SK-N-SH (cell line): ENCODE data around the gene TXLNA. TPM values are rescaled to one million over a fixed set of nuclear protein-coding genes. Genes with fewer than 3 reads are reported as not detected.

Experiments used
- CTCF ChIA-PET: fragments of 300-600, 350-600 bp; formaldehyde crosslinking; extraction: SDS; loops from one replicate; lab custom pipeline; 2021; lab: Yijun Ruan, JAX
- POLR2A ChIA-PET: fragments of 350-600 bp; sonication (Branson Sonifier 250); formaldehyde crosslinking; extraction: SDS; loops from one replicate; lab custom pipeline; 2020; ENCODE audit warnings: antibody characterized with exemption, inconsistent platforms; lab: Yijun Ruan, JAX
- DNase-seq: peaks from one replicate; pipeline ENCODE4 v3.0.0; 2012
- H2AFZ ChIP-seq: fragments of 200-600 bp; sonication (generic); 2 replicates; pipeline ENCODE4 v1.8.1; 2016; ENCODE audit warnings: antibody characterized with exemption, mild to moderate bottlenecking, low read depth
- H3F3A ChIP-seq: fragments of 200-600 bp; sonication (generic); replicated peaks from 2 replicates; pipeline ENCODE3; 2016; ENCODE audit warnings: antibody characterized with exemption, mild to moderate bottlenecking; ENCODE audit not compliant: insufficient read depth
- H3K27ac ChIP-seq, 2 experiments: fragments of 200-500 bp in 1 of 2; fragments of 200-600 bp in 1 of 2; sonication (Bioruptor generic) in 1 of 2; sonication (generic), shearing (Covaris generic) in 1 of 2; 2 replicates each; pipeline versions ENCODE4 v1.5.1 to v1.6.1; 2014 to 2016; ENCODE audit warnings: low read depth in 2 of 2, inconsistent platforms in 1 of 2, low read length in 1 of 2, mild to moderate bottlenecking in 1 of 2, mixed read lengths in 1 of 2
- H3K27me3 ChIP-seq: fragments of 200-600 bp; sonication (generic), shearing (Covaris generic); 2 replicates; pipeline ENCODE4 v1.6.1; 2016; ENCODE audit warnings: mixed run types; ENCODE audit not compliant: insufficient read depth
- H3K36me3 ChIP-seq, 2 experiments: fragments of 200-500 bp in 1 of 2; fragments of 200-600 bp in 1 of 2; sonication (Bioruptor generic) in 1 of 2; sonication (generic) in 1 of 2; replicated peaks in 1 of 2; 2 replicates each; pipeline versions ENCODE3 to v1.5.1; 2014 to 2016; ENCODE audit warnings: low read length in 1 of 2, mild to moderate bottlenecking in 1 of 2; ENCODE audit not compliant: insufficient read depth in 2 of 2, control insufficient read depth in 1 of 2
- H3K4me1 ChIP-seq, 2 experiments: fragments of 200-500 bp in 1 of 2; fragments of 200-600 bp in 1 of 2; sonication (Bioruptor generic) in 1 of 2; sonication (generic), shearing (Covaris generic) in 1 of 2; 2 replicates each; pipeline versions ENCODE4 v1.5.1 to v1.6.1; 2014 to 2016; ENCODE audit warnings: low read depth in 1 of 2, low read length in 1 of 2, mixed run types in 1 of 2; ENCODE audit not compliant: insufficient read depth in 2 of 2, control insufficient read depth in 1 of 2
- H3K4me2 ChIP-seq: fragments of 200-600 bp; sonication (generic), shearing (Covaris generic); 2 replicates; pipeline ENCODE4 v1.6.1; 2017; ENCODE audit warnings: mixed run types
- H3K4me3 ChIP-seq, 2 experiments: fragments of 200-500 bp in 1 of 2; fragments of 200-600 bp in 1 of 2; sonication (Bioruptor generic) in 1 of 2; sonication (generic), shearing (Covaris generic) in 1 of 2; 2 replicates each; pipeline versions ENCODE4 v1.5.1 to v1.8.1; 2014 to 2016; ENCODE audit warnings: low read depth in 2 of 2, inconsistent platforms in 1 of 2, low read length in 1 of 2, mild to moderate bottlenecking in 1 of 2, mixed read lengths in 1 of 2, moderate library complexity in 1 of 2
- H3K79me2 ChIP-seq: fragments of 200-600 bp; sonication (generic); 2 replicates; pipeline ENCODE4 v1.8.1; 2017; ENCODE audit warnings: mild to moderate bottlenecking; ENCODE audit not compliant: insufficient read depth
- H3K9ac ChIP-seq: fragments of 200-600 bp; sonication (generic); 2 replicates; pipeline ENCODE4 v1.6.1; 2017; ENCODE audit warnings: mixed run types
- H3K9me2 ChIP-seq: fragments of 200-600 bp; sonication (generic); 2 replicates; pipeline ENCODE4 v1.6.1; 2017; ENCODE audit warnings: mixed run types
- H3K9me3 ChIP-seq: fragments of 200-600 bp; sonication (generic); 2 replicates; pipeline ENCODE4 v1.6.1; 2017; ENCODE audit warnings: mixed run types, mild to moderate bottlenecking, moderate library complexity
- H4K20me1 ChIP-seq: fragments of 200-600 bp; sonication (generic); 2 replicates; pipeline ENCODE4 v1.6.1; 2017; ENCODE audit warnings: mild to moderate bottlenecking, mixed run types; ENCODE audit not compliant: insufficient read depth
- CTCF ChIP-seq: fragments of 200-600 bp; sonication (generic); IDR thresholded peaks from 2 replicates; pipeline ENCODE4 v1.6.1; 2017; ENCODE audit warnings: antibody characterized with exemption, mild to moderate bottlenecking, moderate library complexity
- ELF1 ChIP-seq: IDR thresholded peaks from 2 replicates; pipeline ENCODE4 v1.4.0; 2012
- EZH2phosphoT487 ChIP-seq: fragments of 200-600 bp; sonication (generic); IDR thresholded peaks from 2 replicates; pipeline ENCODE4 v1.6.1; 2017; ENCODE audit warnings: low read depth, mixed run types, mild to moderate bottlenecking, antibody characterized with exemption, moderate library complexity, borderline replicate concordance
- GABPA ChIP-seq: IDR thresholded peaks from 2 replicates; pipeline ENCODE4 v1.4.0; 2012; ENCODE audit warnings: low read depth, mild to moderate bottlenecking
- GATA2 ChIP-seq: sonication (generic); formaldehyde crosslinking; IDR thresholded peaks from 2 replicates; pipeline ENCODE4 v1.5.0; 2020; ENCODE audit warnings: mild to moderate bottlenecking, missing genetic modification reagents
- MXI1 ChIP-seq: IDR thresholded peaks from 2 replicates; pipeline ENCODE4 v1.6.1; 2012; ENCODE audit warnings: mild to moderate bottlenecking, low read depth, low read length, improper control_type of control experiment
- REST ChIP-seq: IDR thresholded peaks from 2 replicates; pipeline ENCODE4 v1.6.1; 2012; ENCODE audit warnings: mild to moderate bottlenecking, low read depth, low read length, moderate library complexity
- RFX5 ChIP-seq: IDR thresholded peaks from 2 replicates; pipeline ENCODE4 v1.6.1; 2012; ENCODE audit warnings: mild to moderate bottlenecking, improper control_type of control experiment, low read length
- SIN3A ChIP-seq: IDR thresholded peaks from 2 replicates; pipeline ENCODE4 v1.6.1; 2012; ENCODE audit warnings: low read depth, mild to moderate bottlenecking, low read length, moderate library complexity, borderline replicate concordance
- SMC3 ChIP-seq: IDR thresholded peaks from 2 replicates; pipeline ENCODE4 v1.6.1; 2012; ENCODE audit warnings: low read depth, low read length, improper control_type of control experiment
- TAF1 ChIP-seq: IDR thresholded peaks from 2 replicates; pipeline ENCODE4 v1.6.1; 2012; ENCODE audit warnings: low read depth, mild to moderate bottlenecking, low read length, moderate library complexity, borderline replicate concordance
- TEAD4 ChIP-seq: IDR thresholded peaks from 2 replicates; pipeline ENCODE4 v1.4.0; 2012; ENCODE audit warnings: mild to moderate bottlenecking, borderline replicate concordance; ENCODE audit not compliant: insufficient read depth
- ZBTB33 ChIP-seq: IDR thresholded peaks from 2 replicates; pipeline ENCODE4 v1.4.0; 2012; ENCODE audit warnings: low read depth, borderline replicate concordance
- WGBS: methylation state at CpG from one replicate; pipeline ENCODE4 v1.1.6; 2017; ENCODE audit warnings: low lambda C conversion rate; 5-methylcytosine and 5-hydroxymethylcytosine counted together
- polyA plus RNA-seq, 3 experiments: library from polyadenylated mRNA; depleted of rRNA; stranded (reverse); fragments of >200 nt; gene quantifications; 2 replicates each; pipeline ENCODE4 v1.2.3, GENCODE V29; 2012

Gene TXLNA
- polyA plus RNA-seq, 1 of the 3 experiments (the other 2 are of a cell fraction), result 26.4 TPM

- no peaks in the 10 kb centered on the region for H3K9me2 ChIP-seq
- H3K4me3 ChIP-seq, result no peak within 1 kb of the TSS
- peaks cover 0 to 25% of the 10 kb centered on the region in 2 experiments; a peak in 1 of 4 replicates for H3K4me1 ChIP-seq
- no peak within 1 kb of the TSS for H3K4me2 ChIP-seq
- DNase-seq, result peak; percentile 43
- no peaks in the 10 kb centered on the region for H3F3A ChIP-seq
- peak within 1 kb of the TSS in 1 of 2 experiments; percentile 30; a peak in 1 of 4 replicates for H3K27ac ChIP-seq
- no peaks in the 10 kb centered on the region for H4K20me1 ChIP-seq
- TF ChIP-seq EZH2phosphoT487 (no peak), ZBTB33 (no peak), RFX5 (no peak), SIN3A (no peak), REST (no peak), TAF1 (no peak), CTCF (no peak), GABPA (no peak), ELF1 (no peak), SMC3 (no peak), GATA2 (CRISPR knock-in tag) (no peak), TEAD4 (no peak), MXI1 (no peak)
- H3K79me2 ChIP-seq, result peaks cover 4% of the 10 kb centered on the region; the same call in 1 of the 2 replicates
- no peak within 1 kb of the TSS for H2AFZ ChIP-seq
- peaks cover 0 to 4% of the 10 kb centered on the region in 2 experiments for H3K36me3 ChIP-seq
- H3K9ac ChIP-seq, result no peak within 1 kb of the TSS
- 88% methylated on average over 5 of the region's 5 CpGs for WGBS
- POLR2A ChIA-PET, result interaction anchor here (1.2 to 3.2 kb wide), 4 partner anchors 9 to 33 kb away, joined by 3 to 15 read pairs (median 4); partner anchors contain the start of gene CCDC28B
- CTCF ChIA-PET, result interaction anchor here (0.7 kb wide), 1 partner anchor 12 kb away, joined by 3 read pairs; no protein-coding TSS in a partner anchor
- H3K27me3 ChIP-seq, result no peaks in the 10 kb centered on the region
- H3K9me3 ChIP-seq, result no peaks in the 10 kb centered on the region
Measured at GRCh38 chr1:32208891-32209328, 29.4 kb downstream of the TXLNA start, which contains the start of gene DCDC2B. DCDC2B (plus strand) TSS chr1:32209089; CDS start chr1:32209094, 5 bp downstream.
